ENCODE data around the gene PAPLN. TPM values are rescaled to one million over a fixed set of nuclear protein-coding genes. Genes with fewer than 3 reads are reported as not detected.

The PAPLN gene
- total and polyA plus RNA-seq, 2 donors from 2014 or later = 19.1 to 132 TPM

GRCh38 chr14:73249108-73249507 lies 11.8 kb downstream of the PAPLN start:
- H3K27ac ChIP-seq (ENCODE audit: low read depth in 2 of 2, low read length in 2 of 2) = no peak overlapping the region
- peaks cover 0 to 7% (median 3%) of the 10 kb centered on the region in 3 donors for H3K4me1 ChIP-seq (ENCODE audit: control insufficient read depth in 2 of 3, insufficient read depth in 2 of 3, low read depth in 1 of 3, low read length in 3 of 3)
- no peak overlapping the region for H3K4me3 ChIP-seq (ENCODE audit: low read length in 3 of 3)
- no peak for FAIRE-seq
- H3K27me3 ChIP-seq (ENCODE audit: control insufficient read depth, insufficient read depth, low read length) = no peaks in the 10 kb centered on the region
- H3K9ac ChIP-seq (ENCODE audit: low read length in 3 of 3) = no peak overlapping the region
- DNase-seq = no peak
- peaks cover 0 to 7% (median 0%) of the 10 kb centered on the region in 3 donors for H3K36me3 ChIP-seq (ENCODE audit: control insufficient read depth in 2 of 3, insufficient read depth in 3 of 3, low read length in 3 of 3)
- no peak for TF ChIP-seq CTCF (IDR thresholded peaks at IDR 0.05; ENCODE audit: borderline replicate concordance, extremely low read depth, insufficient read depth)
- intact Hi-C loops (cut with DNase I) = no loop called here
- no peaks in the 10 kb centered on the region for H3K9me3 ChIP-seq (ENCODE audit: control insufficient read depth in 2 of 3, insufficient read depth in 1 of 3, low read length in 3 of 3)

- TF ChIP-seq CTCF (IDR thresholded peaks at IDR 0.05; ENCODE audit: borderline replicate concordance, extremely low read depth, insufficient read depth) = no peak
- Histone ChIP-seq H3K36me3 (ENCODE audit: control insufficient read depth in 2 of 3, insufficient read depth in 3 of 3, low read length in 3 of 3) (peaks cover 0 to 6% (median 0%) of the 10 kb centered on the region in 3 donors), H3K9me3 (ENCODE audit: control insufficient read depth in 2 of 3, insufficient read depth in 1 of 3, low read length in 3 of 3) (no peaks in the 10 kb centered on the region), H3K4me1 (ENCODE audit: control insufficient read depth in 2 of 3, insufficient read depth in 2 of 3, low read depth in 1 of 3, low read length in 3 of 3) (peaks cover 0 to 6% (median 3%) of the 10 kb centered on the region in 3 donors), H3K9ac (ENCODE audit: low read length in 3 of 3) (no peak overlapping the region), H3K4me3 (ENCODE audit: low read length in 3 of 3) (no peak overlapping the region), H3K27ac (ENCODE audit: low read depth in 2 of 2, low read length in 2 of 2) (no peak overlapping the region), H3K27me3 (ENCODE audit: control insufficient read depth, insufficient read depth, low read length) (no peaks in the 10 kb centered on the region)
- no peak for FAIRE-seq
- DNase-seq = peak in 1 of 5 donors; percentile 48
- intact Hi-C loops (cut with DNase I) = no loop called here
Observed at GRCh38 chr14:73249564-73250316, 12.4 kb downstream of the PAPLN start.

- Histone ChIP-seq H3K27me3 (ENCODE audit: control insufficient read depth, insufficient read depth, low read length) (no peaks in the 10 kb centered on the region), H3K4me3 (ENCODE audit: low read length in 3 of 3) (no peak overlapping the region), H3K9me3 (ENCODE audit: control insufficient read depth in 2 of 3, insufficient read depth in 1 of 3, low read length in 3 of 3) (no peaks in the 10 kb centered on the region), H3K9ac (ENCODE audit: low read length in 3 of 3) (no peak overlapping the region), H3K36me3 (ENCODE audit: control insufficient read depth in 2 of 3, insufficient read depth in 3 of 3, low read length in 3 of 3) (peaks cover 0 to 3% (median 0%) of the 10 kb centered on the region in 3 donors), H3K4me1 (ENCODE audit: control insufficient read depth in 2 of 3, insufficient read depth in 2 of 3, low read depth in 1 of 3, low read length in 3 of 3) (peaks cover 0 to 4% (median 3%) of the 10 kb centered on the region in 3 donors), H3K27ac (ENCODE audit: low read depth in 2 of 2, low read length in 2 of 2) (no peak overlapping the region)
- DNase-seq = peak in 1 of 5 donors; percentile 29
- FAIRE-seq = no peak
- TF ChIP-seq CTCF (IDR thresholded peaks at IDR 0.05; ENCODE audit: borderline replicate concordance, extremely low read depth, insufficient read depth) = no peak
- intact Hi-C loops (cut with DNase I) = no loop called here
Observed at GRCh38 chr14:73250317-73250713, 13.0 kb downstream of the PAPLN start.

Data from kidney (tissue), 14 donors.